GM12891 (cell line): ENCODE measurements around the gene CCDC188.

Source experiments
- PAX5 ChIP-seq: IDR thresholded peaks from 2 replicates; pipeline ENCODE4 v1.6.1; 2011; ENCODE audit warnings: low read length, moderate library complexity, mild to moderate bottlenecking; ENCODE audit not compliant: insufficient read depth, severe bottlenecking
- POLR2A ChIP-seq: IDR thresholded peaks from 2 replicates; pipeline ENCODE4 v1.6.1; 2011; ENCODE audit warnings: low read depth, low read length, control low read depth
- POLR2AphosphoS5 ChIP-seq: IDR thresholded peaks from 2 replicates; pipeline ENCODE4 v1.6.1; 2011; ENCODE audit warnings: low read depth, low read length, control low read depth
- SPI1 ChIP-seq: IDR thresholded peaks from 2 replicates; pipeline ENCODE4 v1.6.1; 2011; ENCODE audit warnings: low read depth, low read length, control low read depth
- TAF1 ChIP-seq: IDR thresholded peaks from 2 replicates; pipeline ENCODE4 v1.6.1; 2011; ENCODE audit warnings: low read depth, low read length, control low read depth

DNA sequence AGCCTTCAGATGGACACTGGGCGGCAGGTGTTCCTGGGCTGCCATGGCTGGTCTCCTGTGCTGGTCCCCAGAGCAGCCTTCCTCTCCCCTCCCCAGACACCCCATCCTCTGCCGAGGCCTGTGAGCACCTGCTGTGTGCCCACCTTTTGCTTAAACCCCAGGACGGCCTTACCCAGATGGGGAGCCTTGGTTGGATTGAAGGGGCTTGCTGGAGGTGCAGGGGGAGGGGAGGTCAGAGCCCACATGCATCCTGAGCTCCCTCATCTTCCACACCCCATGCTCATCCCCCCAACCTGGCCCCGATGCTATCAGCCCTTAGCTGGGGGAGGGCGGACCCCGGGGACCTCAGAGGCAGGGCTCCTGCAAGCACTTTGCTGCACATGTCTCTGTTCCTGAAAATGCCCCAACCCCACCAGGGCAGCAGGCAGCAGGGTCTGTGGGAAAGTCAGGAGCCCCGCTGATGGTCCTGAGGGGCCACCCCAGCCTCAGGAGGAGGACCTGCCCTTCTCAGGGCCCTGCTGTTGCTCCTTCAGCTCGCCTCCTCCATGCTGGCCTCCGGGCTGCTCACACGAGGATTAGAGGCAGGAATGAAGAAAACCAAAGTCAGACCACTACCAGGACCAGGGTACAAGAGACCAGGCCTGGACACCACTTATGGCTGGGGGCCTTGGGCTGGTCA lies 41.6 kb upstream of the CCDC188 start:
- no peak for TF ChIP-seq POLR2A
- TF ChIP-seq POLR2AphosphoS5 = no peak
- TF ChIP-seq PAX5 = no peak
- TF ChIP-seq TAF1 = no peak
- no peak for TF ChIP-seq SPI1
